Hematopoietic multipotent progenitor cell treated with erythropoietin and hydrocortisone succinate and interleukin-3 and kit ligand, for 8 days (in vitro differentiated cells): ENCODE data around the gene SOWAHD.
"Not testable (repeated sequence)": the region's sequence is repeated elsewhere in the genome, so short reads cannot be mapped to it uniquely, and the experiment has no call there.

Experiments used
- DNase-seq: peaks from one replicate; pipeline ENCODE4 v3.0.0-alpha.2; 2015

The SOWAHD gene

GRCh38 chrX:119759248-119759766, 919 bp downstream of the SOWAHD start:
- no peak for DNase-seq

GRCh38 chrX:119760026-119760877, 1.9 kb downstream of the SOWAHD start:
- no peak for DNase-seq

GRCh38 chrX:119762718-119763117, 4.3 kb downstream of the SOWAHD start:
- no peak for DNase-seq

- no peak for DNase-seq
Observed at GRCh38 chrX:119763181-119763580, 4.8 kb downstream of the SOWAHD start.

GRCh38 chrX:119763836-119764387, 5.5 kb downstream of the SOWAHD start:
- DNase-seq, result no peak

GRCh38 chrX:119768436-119768835, 10.0 kb downstream of the SOWAHD start:
- DNase-seq, result not testable (repeated sequence)

GRCh38 chrX:119769388-119769787, 11.0 kb downstream of the SOWAHD start:
- not testable (repeated sequence) for DNase-seq

- DNase-seq, result no peak
Observed at GRCh38 chrX:119775517-119776238, 17.3 kb downstream of the SOWAHD start.

GRCh38 chrX:119778829-119779228, 20.4 kb downstream of the SOWAHD start:
- no peak for DNase-seq

- DNase-seq, result no peak
Observed at GRCh38 chrX:119783026-119783425, 24.6 kb downstream of the SOWAHD start.

- DNase-seq, result peak; percentile 53
Observed at GRCh38 chrX:119784747-119785446, 26.5 kb downstream of the SOWAHD start.

- peak; percentile 54 for DNase-seq
Observed at GRCh38 chrX:119790977-119791436, 32.6 kb downstream of the SOWAHD start.

GRCh38 chrX:119791437-119792231, 33.2 kb downstream of the SOWAHD start, which contains the start of gene RPL39:
TSS of gene RPL39 (minus strand) at chrX:119791630. CDS start at chrX:119791576, 54 bp downstream.
- peak; percentile 92 for DNase-seq

- no peak for DNase-seq
Observed at GRCh38 chrX:119801253-119802221, 43.1 kb downstream of the SOWAHD start.

- no peak for DNase-seq
Observed at GRCh38 chrX:119802546-119802945, 44.2 kb downstream of the SOWAHD start.

- DNase-seq, result not testable (repeated sequence)
Observed at GRCh38 chrX:119808461-119808860, 50.1 kb downstream of the SOWAHD start.

GRCh38 chrX:119809185-119809666, 50.8 kb downstream of the SOWAHD start:
- peak; percentile 87 for DNase-seq
